ENCODE results near the gene HMGXB3.

Gene HMGXB3

GRCh38 chr5:150085950-150086715 lies 85.6 kb downstream of the HMGXB3 start, which contains the start of gene CSF1R:
Gene CSF1R (minus strand): TSS chr5:150086554. CDS start chr5:150086427, 127 bp downstream.
- TF ChIP-seq CTCF (conservative IDR thresholded peaks at IDR 0.05; ENCODE audit: low read length): no peak
- no peak for DNase-seq (ENCODE audit: low read depth)
- no peak within 1 kb of the TSS for H3K4me3 ChIP-seq (ENCODE audit: low read length)

- TF ChIP-seq CTCF (conservative IDR thresholded peaks at IDR 0.05; ENCODE audit: low read length): no peak
- no peak for DNase-seq (ENCODE audit: low read depth)
- H3K4me3 ChIP-seq (ENCODE audit: low read length): no peak overlapping the region
Measured at GRCh38 chr5:150092159-150092787, 91.7 kb downstream of the HMGXB3 start.

GRCh38 chr5:150097152-150097551 lies 96.6 kb downstream of the HMGXB3 start:
- no peak for TF ChIP-seq CTCF (conservative IDR thresholded peaks at IDR 0.05; ENCODE audit: low read length)
- H3K4me3 ChIP-seq (ENCODE audit: low read length): no peak overlapping the region
- DNase-seq (ENCODE audit: low read depth): no peak

- DNase-seq (ENCODE audit: low read depth): no peak
- no peak for TF ChIP-seq CTCF (conservative IDR thresholded peaks at IDR 0.05; ENCODE audit: low read length)
- no peak overlapping the region for H3K4me3 ChIP-seq (ENCODE audit: low read length)
Measured at GRCh38 chr5:150101023-150101422, 100.5 kb downstream of the HMGXB3 start.
